Stomach (tissue), 9 donors: Measurements from ENCODE around the gene APMAP. TPM values are rescaled to one million over a fixed set of nuclear protein-coding genes. Genes with fewer than 3 reads are reported as not detected.

Experiments
- DNase-seq, 2 donors: peaks; one replicate each; pipeline versions ENCODE4 v3.0.0 to v3.0.0-alpha.2; 2013 to 2019
- H3K27ac ChIP-seq, 5 donors: fragments of 200-600 bp in 4 of 5; sonication (generic) in 4 of 5; one replicate each; pipeline ENCODE4 v1.5.1; 2013 to 2019; ENCODE audit warnings: mild to moderate bottlenecking in 1 of 5, moderate library complexity in 1 of 5
- H3K27me3 ChIP-seq, 3 donors: fragments of 200-600 bp; sonication (generic); one replicate each; pipeline ENCODE4 v1.5.1; 2017 to 2019; ENCODE audit warnings: mixed run types in 1 of 3
- H3K36me3 ChIP-seq, 4 donors: fragments of 200-600 bp; sonication (generic); 1 replicate in 3 of 4; 2 replicates in 1 of 4; pipeline ENCODE4 v1.5.1; 2016 to 2019
- H3K4me1 ChIP-seq, 4 donors: fragments of 200-600 bp; sonication (generic); one replicate each; pipeline ENCODE4 v1.5.1; 2016 to 2019
- H3K4me3 ChIP-seq, 4 donors: fragments of 200-600 bp; sonication (generic) in 3 of 4; one replicate each; pipeline ENCODE4 v1.5.1; 2016 to 2019; ENCODE audit warnings: mild to moderate bottlenecking in 1 of 4
- H3K9me3 ChIP-seq, 4 donors: fragments of 200-600 bp; sonication (generic); one replicate each; pipeline ENCODE4 v1.5.1; 2016 to 2019
- CTCF ChIP-seq, 7 experiments: fragments of 450-650 bp in 4 of 7; fragments of 200-600 bp in 3 of 7; sonication (generic) in 3 of 7; IDR thresholded peaks; one replicate each; pipeline ENCODE4 v1.5.1; 2016 to 2019; ENCODE audit warnings: antibody characterized with exemption in 7 of 7, control low read depth in 2 of 7, mild to moderate bottlenecking in 1 of 7
- EP300 ChIP-seq: sonication (generic); formaldehyde crosslinking; IDR thresholded peaks from one replicate; pipeline ENCODE4 v1.6.1; 2017; ENCODE audit warnings: antibody characterized with exemption
- POLR2A ChIP-seq, 4 donors: fragments of 450-650 bp; IDR thresholded peaks; one replicate each; pipeline ENCODE4 v1.6.1; 2016; ENCODE audit warnings: antibody characterized with exemption in 4 of 4, control low read depth in 2 of 4, mild to moderate bottlenecking in 1 of 4, moderate library complexity in 1 of 4
- POLR2AphosphoS5 ChIP-seq, 3 donors: sonication (generic); formaldehyde crosslinking; IDR thresholded peaks; one replicate each; pipeline ENCODE4 v1.6.1; 2016; ENCODE audit warnings: antibody characterized with exemption in 3 of 3
- WGBS, 5 donors: extraction: QIAGEN DNeasy Blood & Tissue Kit in 3 of 5; methylation state at CpG; one replicate each; pipeline versions ENCODE4 v1.1.5 to v1.1.7; 2013 to 2018; 5-methylcytosine and 5-hydroxymethylcytosine counted together
- intact Hi-C: fragments of 100-400 bp; cut with DNase I; formaldehyde crosslinking; loops from one replicate; pipeline ENCODE4 v1.15.1; 2023; ENCODE audit warnings: low total_unique reads
- polyA plus RNA-seq, 3 donors: library from polyadenylated mRNA; stranded (reverse); fragments of 200-250 nt; gene quantifications; one replicate each; pipeline ENCODE4 v1.2.3, GENCODE V29; 2013
- total RNA-seq, 5 donors: library from RNA; depleted of rRNA; stranded (reverse); fragments of >200 nt; gene quantifications; one replicate each; pipeline versions ENCODE4 v1.1.0 to v1.2.3, GENCODE V29; 2014 to 2016
- donor health status: healthy with polysubstance abuse.
- donor health status: Bipolar disorder and iron deficiency.
- donor health status: healthy.

The APMAP gene
- total and polyA plus RNA-seq, 8 donors = 12.3 to 55.6 (median 32.1) TPM

- H3K36me3 ChIP-seq = peaks cover 27 to 90% (median 74%) of the 10 kb centered on the region in 4 donors
- H3K27ac ChIP-seq = no peak overlapping the region
- WGBS, 5 donors = 83 to 97% (median 93%) methylated on average over 1 of the region's 1 CpG
- TF ChIP-seq CTCF (IDR thresholded peaks at IDR 0.05) = no peak
- no peak for TF ChIP-seq POLR2A (IDR thresholded peaks at IDR 0.05)
- no peak for TF ChIP-seq EP300
- TF ChIP-seq POLR2AphosphoS5 (IDR thresholded peaks at IDR 0.05) = no peak
- peaks cover 0 to 17% (median 5%) of the 10 kb centered on the region in 4 donors for H3K9me3 ChIP-seq
- no peak for DNase-seq
- no peaks in the 10 kb centered on the region for H3K27me3 ChIP-seq
- peaks cover 0 to 12% (median 0%) of the 10 kb centered on the region in 4 donors for H3K4me1 ChIP-seq
- H3K4me3 ChIP-seq = no peak overlapping the region
- intact Hi-C loops = no loop called here
Observed at GRCh38 chr20:24977336-24977735, 15.2 kb downstream of the APMAP start.

GRCh38 chr20:24972341-24972740, 20.2 kb downstream of the APMAP start:
- Histone ChIP-seq H3K27me3 (no peaks in the 10 kb centered on the region), H3K27ac (no peak overlapping the region), H3K4me3 (no peak overlapping the region), H3K4me1 (no peaks in the 10 kb centered on the region), H3K9me3 (peaks cover 0 to 9% (median 5%) of the 10 kb centered on the region in 4 donors), H3K36me3 (peaks cover 56 to 92% (median 79%) of the 10 kb centered on the region in 4 donors)
- intact Hi-C loops = no loop called here
- TF ChIP-seq EP300 (no peak), CTCF (IDR thresholded peaks at IDR 0.05) (no peak), POLR2AphosphoS5 (IDR thresholded peaks at IDR 0.05) (no peak)
- DNase-seq = no peak
- WGBS, 5 donors = 71 to 100% (median 96%) methylated on average over 1 to 2 of the region's 2 CpGs

- WGBS, 5 donors = 85 to 90% (median 86%) methylated on average over 6 of the region's 6 CpGs
- no peak overlapping the region for H3K4me3 ChIP-seq
- intact Hi-C loops = no loop called here
- TF ChIP-seq CTCF (IDR thresholded peaks at IDR 0.05) (no peak), POLR2AphosphoS5 (IDR thresholded peaks at IDR 0.05) (no peak), POLR2A (IDR thresholded peaks at IDR 0.05) (no peak), EP300 (no peak)
- H3K9me3 ChIP-seq = peaks cover 0 to 5% (median 3%) of the 10 kb centered on the region in 4 donors
- peaks cover 64 to 92% (median 79%) of the 10 kb centered on the region in 4 donors for H3K36me3 ChIP-seq
- H3K27me3 ChIP-seq = no peaks in the 10 kb centered on the region
- H3K27ac ChIP-seq = no peak overlapping the region
- DNase-seq = no peak
- no peaks in the 10 kb centered on the region for H3K4me1 ChIP-seq
Observed at GRCh38 chr20:24971376-24972101, 21.0 kb downstream of the APMAP start.

GRCh38 chr20:24970754-24971153, 21.8 kb downstream of the APMAP start:
- intact Hi-C loops = no loop called here
- WGBS, 5 donors = 88 to 95% (median 91%) methylated on average over 8 of the region's 8 CpGs
- DNase-seq = no peak
- Histone ChIP-seq H3K9me3 (no peaks in the 10 kb centered on the region), H3K4me1 (no peaks in the 10 kb centered on the region), H3K36me3 (peaks cover 69 to 92% (median 81%) of the 10 kb centered on the region in 4 donors), H3K27ac (no peak overlapping the region), H3K4me3 (no peak overlapping the region), H3K27me3 (no peaks in the 10 kb centered on the region)
- TF ChIP-seq POLR2A (IDR thresholded peaks at IDR 0.05) (no peak), POLR2AphosphoS5 (IDR thresholded peaks at IDR 0.05) (no peak), CTCF (IDR thresholded peaks at IDR 0.05) (no peak), EP300 (no peak)
